ENCODE results near the gene G2E3. TPM values are rescaled to one million over a fixed set of nuclear protein-coding genes. Genes with fewer than 3 reads are reported as not detected.
A peak's percentile ranks its signal among the peaks of the same experiment; 100 is the strongest.
"Not testable (repeated sequence)": the region's sequence is repeated elsewhere in the genome, so short reads cannot be mapped to it uniquely, and the experiment has no call there.

G2E3 gene
- total RNA-seq, 1 experiment from 2014 or later, result 0.02 TPM

- Histone ChIP-seq H3K27me3 (no peaks in the 10 kb centered on the region), H3K9me3 (replicated peaks) (no peaks in the 10 kb centered on the region), H3K4me3 (no peak overlapping the region), H3K27ac (no peak overlapping the region), H3K4me1 (peaks cover 3% of the 10 kb centered on the region; the same call in 1 of the 2 replicates), H3K36me3 (no peaks in the 10 kb centered on the region)
- DNase-seq, result no peak
Measured at GRCh38 chr14:30607156-30607780, 48.3 kb downstream of the G2E3 start.

DNA sequence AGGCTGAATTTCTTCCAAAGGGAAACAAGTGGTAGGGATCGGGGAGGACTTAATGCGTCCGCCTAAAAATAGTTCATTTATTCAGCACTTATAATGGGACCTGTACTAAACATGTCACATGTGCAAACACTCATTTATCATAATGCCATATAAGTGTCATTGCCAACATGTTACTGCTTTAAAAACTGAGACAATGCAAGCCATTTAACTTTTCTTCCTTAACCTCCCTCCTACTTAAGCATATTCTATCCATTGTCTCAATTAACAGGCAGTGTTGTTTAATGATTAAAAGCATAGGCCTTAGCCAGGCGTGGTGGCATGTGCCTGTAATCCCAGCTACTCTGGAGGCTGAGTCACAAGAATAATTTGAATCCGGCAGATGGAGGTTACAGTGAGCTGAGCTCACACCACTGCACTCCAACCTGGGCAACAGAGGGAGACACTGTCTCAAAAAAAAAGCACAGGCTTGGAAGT is 49.6 kb downstream of the G2E3 start:
- H3K4me1 ChIP-seq, result peaks cover 3% of the 10 kb centered on the region; the same call in 1 of the 2 replicates
- no peak overlapping the region for H3K27ac ChIP-seq
- peak in 1 of 2 experiments; percentile 24 for DNase-seq

DNA sequence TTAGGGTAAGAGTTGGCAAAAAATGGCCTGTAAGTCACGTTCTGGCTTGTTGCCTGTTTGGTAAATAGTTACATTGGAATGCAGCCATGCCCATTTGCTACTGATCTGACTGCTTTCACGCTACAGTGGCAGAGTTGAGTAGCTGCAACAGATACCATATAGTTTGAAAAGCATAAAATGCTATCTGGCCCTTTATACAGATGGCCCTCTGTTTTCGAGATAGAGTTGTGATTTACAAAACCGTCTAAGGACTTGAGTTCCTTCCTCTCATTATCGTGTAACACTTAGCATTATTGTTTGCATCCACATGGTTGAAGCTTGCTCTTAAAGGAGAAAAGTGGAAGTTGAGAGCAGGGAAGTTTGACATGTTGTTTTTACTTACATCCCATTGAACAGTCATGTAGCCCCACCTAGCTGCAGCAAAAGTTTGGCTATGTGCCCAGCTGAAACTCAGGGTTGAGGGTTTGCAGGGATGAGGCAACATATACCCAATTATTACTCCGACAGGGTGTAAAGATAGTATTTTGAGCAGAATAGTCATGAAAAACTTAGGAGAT is 51.9 kb downstream of the G2E3 start:
- H3K4me1 ChIP-seq, result peaks cover 3% of the 10 kb centered on the region
- no peaks in the 10 kb centered on the region for H3K9me3 ChIP-seq (replicated peaks)
- no peaks in the 10 kb centered on the region; the same call in 1 of the 2 replicates for H3K27me3 ChIP-seq
- peak; percentile 72 to 81 for DNase-seq
- no peak overlapping the region for H3K4me3 ChIP-seq
- no peak overlapping the region for H3K27ac ChIP-seq
- H3K36me3 ChIP-seq, result no peaks in the 10 kb centered on the region

More for the DNA sequence above, 49.6 kb downstream of the G2E3 start:
- no peaks in the 10 kb centered on the region for H3K27me3 ChIP-seq
- no peak overlapping the region for H3K4me3 ChIP-seq
- no peaks in the 10 kb centered on the region for H3K9me3 ChIP-seq (replicated peaks)
- no peaks in the 10 kb centered on the region for H3K36me3 ChIP-seq

DNA sequence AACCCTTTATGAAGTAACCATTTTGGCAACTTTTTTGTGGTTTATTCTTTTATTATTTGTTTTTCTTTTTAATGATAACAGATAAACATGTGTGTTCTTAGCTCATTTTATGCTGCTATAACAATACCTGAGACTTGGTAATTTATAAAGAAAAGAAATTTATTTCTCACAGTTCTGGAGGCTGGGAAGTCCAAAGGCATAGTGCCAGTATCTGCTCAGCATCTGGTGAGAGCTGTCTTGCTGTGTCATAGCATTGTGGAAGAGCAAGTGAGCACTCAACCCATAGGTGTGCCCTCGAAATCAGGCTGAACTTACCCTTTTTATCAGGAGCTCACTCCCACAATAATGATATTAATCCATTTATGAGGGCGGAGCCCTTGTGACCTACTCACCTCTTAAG is 55.2 kb downstream of the G2E3 start:
- no peak for DNase-seq
- Histone ChIP-seq H3K4me1 (peaks cover 3% of the 10 kb centered on the region; the same call in 1 of the 2 replicates), H3K9me3 (replicated peaks) (no peaks in the 10 kb centered on the region), H3K27ac (no peak overlapping the region), H3K27me3 (no peaks in the 10 kb centered on the region; the same call in 1 of the 2 replicates), H3K4me3 (no peak overlapping the region), H3K36me3 (no peaks in the 10 kb centered on the region)

DNA sequence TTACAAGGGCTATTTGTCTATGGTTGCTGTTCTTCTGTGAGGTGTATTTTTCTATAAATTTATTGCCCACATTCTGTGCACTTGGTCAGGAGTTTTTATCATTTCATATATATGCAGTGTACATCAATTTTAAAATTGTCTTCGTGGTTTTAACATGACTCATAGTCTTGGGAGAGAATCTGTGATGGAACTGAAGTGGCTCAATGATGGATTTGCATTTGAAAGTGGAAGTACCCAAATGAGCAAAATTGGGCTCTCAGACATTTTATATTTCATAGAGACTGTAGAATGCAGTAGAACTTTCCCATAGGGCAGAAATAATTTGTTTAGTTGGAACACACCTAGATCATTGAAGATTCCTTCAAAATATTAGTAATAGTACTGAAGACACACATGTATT is 61.2 kb downstream of the G2E3 start:
- DNase-seq, result no peak

DNA sequence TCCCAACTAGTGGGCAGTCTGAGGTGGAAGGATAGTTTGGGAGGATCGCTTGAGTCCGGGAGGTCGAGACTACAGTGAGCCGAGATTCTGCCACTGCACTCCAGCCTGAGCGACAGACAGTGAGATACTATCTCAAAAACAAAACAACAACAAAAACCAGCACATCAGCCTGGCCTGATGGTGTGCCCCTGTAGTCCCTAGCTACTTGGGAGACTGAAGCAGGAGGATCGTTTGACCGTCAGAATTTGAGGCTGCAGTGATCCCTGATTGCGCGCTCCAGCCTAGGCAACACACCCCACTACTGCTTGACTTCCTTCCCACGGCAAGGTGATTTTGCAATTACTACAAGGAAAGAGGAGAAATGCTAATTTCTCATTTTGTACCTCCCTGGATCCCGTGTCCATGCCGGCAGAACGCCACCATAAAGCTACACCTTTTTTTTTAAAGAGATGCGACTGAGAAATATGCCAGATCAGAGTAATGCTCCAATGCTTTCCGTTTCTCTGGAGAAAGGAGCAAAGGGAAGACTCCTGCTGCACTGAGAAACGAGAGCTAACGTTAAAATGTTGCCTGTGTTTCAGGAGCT is 62.5 kb downstream of the G2E3 start:
- Histone ChIP-seq H3K27me3 (no peaks in the 10 kb centered on the region), H3K27ac (no peak overlapping the region; the same call in 1 of the 2 replicates), H3K36me3 (peaks cover 2% of the 10 kb centered on the region; the same call in 1 of the 2 replicates), H3K4me3 (peak overlapping the region; percentile 72), H3K4me1 (no peaks in the 10 kb centered on the region; the same call in 1 of the 2 replicates), H3K9me3 (replicated peaks) (no peaks in the 10 kb centered on the region)
- DNase-seq, result peak in 1 of 2 experiments; percentile 25

More for the DNA sequence above, 61.2 kb downstream of the G2E3 start:
- no peak overlapping the region for H3K27ac ChIP-seq
- no peak overlapping the region for H3K4me3 ChIP-seq
- no peaks in the 10 kb centered on the region for H3K9me3 ChIP-seq (replicated peaks)
- H3K27me3 ChIP-seq, result no peaks in the 10 kb centered on the region; the same call in 1 of the 2 replicates
- H3K4me1 ChIP-seq, result no peaks in the 10 kb centered on the region; the same call in none of the 2 replicates
- peaks cover 2% of the 10 kb centered on the region; the same call in 1 of the 2 replicates for H3K36me3 ChIP-seq

DNA sequence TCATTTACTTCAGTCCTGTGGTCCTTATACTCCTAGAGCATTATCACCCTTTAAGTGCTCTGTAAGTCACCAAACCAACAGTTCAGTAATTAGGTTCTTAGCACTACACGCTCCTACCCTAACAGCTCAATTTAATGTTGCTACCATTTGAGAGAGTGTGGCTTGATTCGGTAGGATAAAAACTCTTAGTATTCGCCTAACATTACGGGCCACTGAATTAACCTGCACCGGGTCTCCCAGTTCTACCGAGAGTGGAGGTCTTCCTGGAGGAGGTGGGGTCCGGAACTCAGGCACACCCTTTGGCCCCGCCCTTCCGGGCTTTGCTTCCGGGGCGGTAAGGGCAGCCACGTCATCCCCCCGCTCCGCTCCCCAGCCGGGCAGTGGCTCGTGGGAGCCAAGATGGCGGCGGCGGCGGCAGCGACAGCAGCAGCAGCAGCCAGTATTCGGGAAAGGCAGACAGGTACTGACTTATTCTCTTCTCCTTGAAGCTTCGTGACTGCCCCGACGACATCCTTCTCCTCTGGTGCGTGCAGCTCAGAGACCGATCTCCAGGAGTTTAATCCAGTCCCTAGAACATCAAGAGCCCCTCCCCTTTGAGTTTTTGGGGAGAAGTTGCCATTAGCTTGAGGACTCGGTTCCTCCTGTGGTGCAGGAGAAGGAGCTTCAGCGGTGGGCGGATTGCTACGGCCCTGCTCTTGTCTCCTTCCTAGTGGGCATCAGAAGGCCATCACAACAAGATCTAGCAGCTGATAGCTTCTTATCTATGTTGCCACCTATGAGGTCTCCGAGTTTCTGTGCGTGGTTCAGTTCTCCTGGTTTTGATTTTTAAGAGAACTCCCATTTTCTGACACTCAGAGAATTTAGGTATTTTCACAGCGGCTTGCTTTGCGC is 63.2 kb downstream of the G2E3 start, which contains the start of gene SCFD1:
Gene SCFD1, plus strand, starts transcription at position 380 of the 891 bp plus-strand sequence. Its CDS starts 20 bp downstream, at position 400.
- Histone ChIP-seq H3K36me3 (peaks cover 2% of the 10 kb centered on the region; the same call in 1 of the 2 replicates), H3K4me1 (no peaks in the 10 kb centered on the region; the same call in 1 of the 2 replicates), H3K4me3 (peak within 1 kb of the TSS; percentile 72), H3K27ac (peak within 1 kb of the TSS; percentile 69), H3K27me3 (no peaks in the 10 kb centered on the region), H3K9me3 (replicated peaks) (no peaks in the 10 kb centered on the region)
- DNase-seq, result peak; percentile 94 to 95

- Histone ChIP-seq H3K9me3 (replicated peaks) (no peaks in the 10 kb centered on the region), H3K4me1 (no peaks in the 10 kb centered on the region; the same call in 1 of the 2 replicates), H3K36me3 (peaks cover 2% of the 10 kb centered on the region; the same call in 1 of the 2 replicates), H3K4me3 (peak overlapping the region; percentile 72), H3K27ac (no peak overlapping the region), H3K27me3 (no peaks in the 10 kb centered on the region)
- DNase-seq, result no peak
Measured at GRCh38 chr14:30623412-30624131, 64.6 kb downstream of the G2E3 start.

GRCh38 chr14:30624132-30624423 is 65.1 kb downstream of the G2E3 start:
- no peak overlapping the region for H3K4me3 ChIP-seq
- no peaks in the 10 kb centered on the region for H3K27me3 ChIP-seq
- DNase-seq, result no peak
- no peaks in the 10 kb centered on the region; the same call in 1 of the 2 replicates for H3K4me1 ChIP-seq
- peaks cover 2% of the 10 kb centered on the region; the same call in 1 of the 2 replicates for H3K36me3 ChIP-seq
- H3K9me3 ChIP-seq (replicated peaks), result no peaks in the 10 kb centered on the region
- no peak overlapping the region for H3K27ac ChIP-seq

DNA sequence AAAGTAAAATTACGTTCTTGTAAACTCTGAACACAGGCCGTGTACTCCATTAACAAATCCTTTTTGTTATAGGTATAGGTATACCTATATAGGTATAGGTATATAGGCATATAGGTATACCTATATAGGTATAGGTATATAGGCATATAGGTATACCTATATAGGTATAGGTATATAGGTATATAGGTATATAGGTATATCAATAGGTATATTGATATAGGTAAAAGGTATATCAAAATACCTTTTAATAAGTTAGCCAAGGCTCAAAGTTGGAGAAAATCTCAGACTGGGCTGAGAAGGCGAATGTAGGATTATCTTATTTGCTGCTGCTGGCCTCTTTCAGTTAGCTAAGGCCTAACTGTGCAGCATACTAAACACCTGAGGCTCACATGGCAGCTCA is 66.6 kb downstream of the G2E3 start:
- Histone ChIP-seq H3K27ac (no peak overlapping the region), H3K27me3 (no peaks in the 10 kb centered on the region)

GRCh38 chr14:30629432-30629831 is 70.5 kb downstream of the G2E3 start:
- H3K4me1 ChIP-seq; H3K27ac ChIP-seq; H3K9me3 ChIP-seq (replicated peaks); H3K4me3 ChIP-seq; H3K27me3 ChIP-seq; DNase-seq: not testable (repeated sequence)
- peaks cover 32% of the 10 kb centered on the region for H3K36me3 ChIP-seq

More for the DNA sequence above, 66.6 kb downstream of the G2E3 start:
- DNase-seq, result no peak
- H3K4me1 ChIP-seq, result no peaks in the 10 kb centered on the region
- H3K4me3 ChIP-seq, result no peak overlapping the region
- H3K36me3 ChIP-seq, result peaks cover 9% of the 10 kb centered on the region
- H3K9me3 ChIP-seq (replicated peaks), result no peaks in the 10 kb centered on the region

DNA sequence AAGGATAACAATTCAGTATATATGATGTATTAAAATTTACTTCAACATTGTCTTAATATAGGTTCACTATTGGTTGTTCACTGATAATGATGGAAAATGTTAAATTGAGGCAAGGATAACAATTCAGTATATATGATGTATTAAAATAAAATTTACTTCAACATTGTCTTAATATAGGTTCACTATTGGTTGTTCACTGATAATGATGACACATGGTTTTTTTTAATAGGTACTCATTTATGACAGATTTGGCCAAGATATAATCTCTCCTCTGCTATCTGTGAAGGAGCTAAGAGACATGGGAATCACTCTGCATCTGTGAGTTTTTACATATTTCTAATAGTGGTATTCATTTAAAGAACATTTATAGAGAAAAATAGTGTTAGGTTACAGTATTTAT is 71.3 kb downstream of the G2E3 start:
- DNase-seq, result no peak
- Histone ChIP-seq H3K9me3 (replicated peaks) (no peaks in the 10 kb centered on the region), H3K36me3 (peaks cover 37% of the 10 kb centered on the region), H3K27ac (no peak overlapping the region), H3K4me1 (no peaks in the 10 kb centered on the region), H3K27me3 (no peaks in the 10 kb centered on the region), H3K4me3 (no peak overlapping the region)

DNA sequence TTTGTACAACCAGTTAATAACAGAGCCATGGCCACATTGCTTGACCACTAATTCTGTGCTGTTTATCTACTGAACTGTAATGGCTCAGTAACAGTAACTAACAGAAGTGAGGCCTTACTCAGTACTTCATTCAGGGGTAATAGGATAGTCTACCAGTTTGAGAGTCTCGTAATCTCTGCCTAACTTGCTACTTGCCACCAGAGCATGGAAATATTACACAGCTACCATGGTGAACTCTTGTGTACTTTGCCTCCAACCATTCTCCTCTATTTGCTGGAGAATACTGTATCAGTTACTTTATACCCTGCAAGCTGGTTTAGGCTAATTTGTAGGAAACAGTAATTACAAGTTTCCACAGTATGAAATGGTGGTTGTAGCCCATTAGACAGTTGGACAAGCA is 73.8 kb downstream of the G2E3 start:
- H3K27ac ChIP-seq, result no peak overlapping the region
- H3K27me3 ChIP-seq, result no peaks in the 10 kb centered on the region
- H3K4me3 ChIP-seq, result no peak overlapping the region
- no peak for DNase-seq
- peaks cover 47% of the 10 kb centered on the region for H3K36me3 ChIP-seq
- H3K9me3 ChIP-seq (replicated peaks), result no peaks in the 10 kb centered on the region
- H3K4me1 ChIP-seq, result no peaks in the 10 kb centered on the region

DNA sequence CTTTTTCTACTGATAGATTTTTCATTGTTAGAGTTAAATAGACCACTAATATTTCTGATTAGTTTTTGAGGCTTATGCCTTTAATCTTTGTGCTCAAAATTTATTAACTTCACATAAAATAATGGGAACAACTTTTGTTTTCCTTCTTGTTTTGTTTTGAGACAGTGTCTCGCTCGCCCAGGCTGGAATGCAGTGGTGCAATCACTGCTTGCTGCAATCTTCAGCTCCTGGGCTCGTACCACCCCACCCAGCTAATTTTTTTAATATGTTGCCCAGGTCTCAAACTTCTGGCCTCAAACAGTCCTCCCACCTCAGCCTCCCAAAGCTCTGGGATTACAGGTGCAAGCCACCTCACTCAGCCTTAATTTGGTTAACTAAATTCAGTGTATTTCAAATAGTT is 80.0 kb downstream of the G2E3 start:
- H3K27ac ChIP-seq, result no peak overlapping the region
- H3K27me3 ChIP-seq, result no peaks in the 10 kb centered on the region
- H3K4me1 ChIP-seq, result no peaks in the 10 kb centered on the region
- H3K9me3 ChIP-seq (replicated peaks), result no peaks in the 10 kb centered on the region
- no peak for DNase-seq
- H3K36me3 ChIP-seq, result peaks cover 39% of the 10 kb centered on the region
- no peak overlapping the region for H3K4me3 ChIP-seq

All from SJCRH30 (cell line).